ENCODE measurements around the gene PROX2. TPM values are rescaled to one million over a fixed set of nuclear protein-coding genes. Genes with fewer than 3 reads are reported as not detected.

Gene PROX2
- total and polyA plus RNA-seq, 2 donors (not counting 3 experiments of a cell fraction or from before 2014, with no cell fraction given) = 0.01 TPM; not detected in 1

- no peak overlapping the region for H3K27ac ChIP-seq (ENCODE audit: insufficient read depth, low read depth, low read length)
- POLR2A ChIA-PET = no interaction called here
- FAIRE-seq (no peak), DNase-seq (ENCODE audit: low read depth, low spot score) (no peak)
- no peak overlapping the region for H2AFZ ChIP-seq (ENCODE audit: low read depth, low read length)
- CTCF ChIA-PET = interaction anchor here (1.6 to 4.5 kb wide), 3 partner anchors 24 to 174 kb away, joined by 3 to 53 read pairs (median 5); no protein-coding TSS in a partner anchor
- TF ChIP-seq MAX (IDR thresholded peaks at IDR 0.05; ENCODE audit: insufficient read depth, insufficient read length) (no peak), EZH2 (IDR thresholded peaks at IDR 0.05; ENCODE audit: borderline replicate concordance, low read depth, low read length, severe bottlenecking) (no peak), MYC (IDR thresholded peaks at IDR 0.05; ENCODE audit: low read depth, low read length) (no peak), GATA2 (IDR thresholded peaks at IDR 0.05; ENCODE audit: insufficient read depth, insufficient read length, low read depth, low read length) (no peak), POLR2A (IDR thresholded peaks at IDR 0.05; ENCODE audit: low read depth, low read length) (no peak), FOS (IDR thresholded peaks at IDR 0.05; ENCODE audit: borderline replicate concordance, insufficient read depth, low read length) (no peak), POLR2AphosphoS5 (IDR thresholded peaks at IDR 0.05; ENCODE audit: insufficient read depth, low read depth, low read length) (no peak), JUN (IDR thresholded peaks at IDR 0.05; ENCODE audit: borderline replicate concordance, insufficient read depth, insufficient read length, low read depth) (no peak)
- TF ChIP-seq, protein P1, sequence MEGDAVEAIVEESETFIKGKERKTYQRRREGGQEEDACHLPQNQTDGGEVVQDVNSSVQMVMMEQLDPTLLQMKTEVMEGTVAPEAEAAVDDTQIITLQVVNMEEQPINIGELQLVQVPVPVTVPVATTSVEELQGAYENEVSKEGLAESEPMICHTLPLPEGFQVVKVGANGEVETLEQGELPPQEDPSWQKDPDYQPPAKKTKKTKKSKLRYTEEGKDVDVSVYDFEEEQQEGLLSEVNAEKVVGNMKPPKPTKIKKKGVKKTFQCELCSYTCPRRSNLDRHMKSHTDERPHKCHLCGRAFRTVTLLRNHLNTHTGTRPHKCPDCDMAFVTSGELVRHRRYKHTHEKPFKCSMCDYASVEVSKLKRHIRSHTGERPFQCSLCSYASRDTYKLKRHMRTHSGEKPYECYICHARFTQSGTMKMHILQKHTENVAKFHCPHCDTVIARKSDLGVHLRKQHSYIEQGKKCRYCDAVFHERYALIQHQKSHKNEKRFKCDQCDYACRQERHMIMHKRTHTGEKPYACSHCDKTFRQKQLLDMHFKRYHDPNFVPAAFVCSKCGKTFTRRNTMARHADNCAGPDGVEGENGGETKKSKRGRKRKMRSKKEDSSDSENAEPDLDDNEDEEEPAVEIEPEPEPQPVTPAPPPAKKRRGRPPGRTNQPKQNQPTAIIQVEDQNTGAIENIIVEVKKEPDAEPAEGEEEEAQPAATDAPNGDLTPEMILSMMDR (IDR thresholded peaks at IDR 0.05; ENCODE audit: extremely low read depth in 1 of 2, insufficient read depth in 1 of 2, low read depth in 1 of 2, low read length in 2 of 2) = no peak
- no peaks in the 10 kb centered on the region for H4K20me1 ChIP-seq (replicated peaks; ENCODE audit: control insufficient read depth, extremely low read depth, insufficient read depth, low read length)
- BruUV-seq (replicated peaks) = no TSS peak
- intact Hi-C loops (cut with micrococcal nuclease) (no loop called here), dilution Hi-C loops (cut with MboI; ENCODE audit: extremely low pct_ligation_motif_present, low sequenced_read_pairs) (no loop called here)
- H3K4me2 ChIP-seq (ENCODE audit: insufficient read depth, low read length) = no peak overlapping the region
- no peaks in the 10 kb centered on the region for H3K79me2 ChIP-seq (ENCODE audit: control insufficient read depth, insufficient read depth, low read length)
- no peak overlapping the region for H3K9ac ChIP-seq (replicated peaks; ENCODE audit: extremely low read depth, insufficient read depth, low read length)
- no peaks in the 10 kb centered on the region for H3K36me3 ChIP-seq (ENCODE audit: control insufficient read depth in 2 of 2, extremely low read depth in 1 of 2, insufficient read depth in 2 of 2, low read length in 2 of 2)
- H3K4me1 ChIP-seq (ENCODE audit: control insufficient read depth, extremely low read depth, insufficient read depth, low read length) = peaks cover 2% of the 10 kb centered on the region
- H3K9me3 ChIP-seq (replicated peaks; ENCODE audit: control insufficient read depth, insufficient read depth, low read length) = no peaks in the 10 kb centered on the region
- H3K4me3 ChIP-seq (replicated peaks in 1 of 3; ENCODE audit: insufficient read depth in 1 of 3, low read depth in 1 of 3, low read length in 3 of 3) = no peak overlapping the region
- no peaks in the 10 kb centered on the region for H3K27me3 ChIP-seq (ENCODE audit: control insufficient read depth in 2 of 2, insufficient read depth in 2 of 2, low read length in 2 of 2)
- no peaks in the 10 kb centered on the region for H3K9me1 ChIP-seq (replicated peaks; ENCODE audit: control insufficient read depth, extremely low read depth, insufficient read depth, low read length)
These were observed 39.5 kb upstream of the PROX2 start for GRCh38 chr14:74915426-74915825.
